Astrocyte of the hippocampus (primary cell): ENCODE results near the gene ZCCHC4.

ENCODE experiments used
- DNase-seq: peaks from one replicate; pipeline ENCODE4 v3.0.0; 2011; ENCODE audit warnings: low read depth, low spot score

ZCCHC4 gene

DNA sequence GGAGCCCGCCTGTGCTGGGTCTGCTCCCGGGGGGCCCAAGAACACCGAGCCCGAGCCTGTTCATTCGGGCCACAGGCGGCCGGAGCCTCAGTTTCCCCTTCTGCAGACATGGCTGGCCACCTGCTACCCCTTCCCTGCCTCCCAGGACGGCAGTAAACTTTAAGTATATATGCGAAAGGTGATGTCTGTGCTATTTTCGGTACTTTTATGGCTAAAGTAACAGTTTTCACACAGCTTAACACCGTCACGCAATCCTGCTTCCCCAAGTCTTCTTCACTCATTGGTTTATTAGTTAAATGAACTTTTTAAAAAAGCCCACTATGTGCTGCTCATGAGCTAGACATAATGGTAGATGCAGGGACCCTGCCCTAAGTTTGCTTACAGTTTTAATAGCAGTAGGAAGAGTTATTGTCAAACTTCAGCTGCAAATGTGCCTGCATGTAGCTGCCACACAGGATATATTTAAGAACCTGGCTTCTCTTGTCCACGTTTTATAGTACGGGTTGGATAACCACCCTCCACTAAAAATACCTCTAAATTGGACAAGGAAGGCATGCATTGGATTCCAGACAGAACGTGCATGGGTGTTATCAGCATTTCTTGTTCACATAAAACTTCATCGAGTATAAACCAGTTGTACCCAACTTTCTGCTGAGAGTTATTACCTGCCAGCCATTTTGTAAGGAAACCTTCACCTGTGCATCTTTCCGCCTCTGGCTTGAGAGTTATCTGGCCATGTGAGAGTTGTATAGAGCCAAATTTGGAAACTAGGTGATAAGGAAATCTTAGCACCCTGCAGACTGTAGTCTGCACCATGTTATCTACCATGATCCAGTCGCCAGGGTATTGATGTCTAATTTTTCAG is 65.2 kb downstream of the ZCCHC4 start:
- no peak for DNase-seq

GRCh38 chr4:25378437-25378743 is 65.8 kb downstream of the ZCCHC4 start:
- no peak for DNase-seq

GRCh38 chr4:25379591-25379990 is 67.0 kb downstream of the ZCCHC4 start:
- DNase-seq: no peak

- DNase-seq: no peak
Observed at GRCh38 chr4:25383647-25384046, 71.1 kb downstream of the ZCCHC4 start.

GRCh38 chr4:25386926-25387325 is 74.4 kb downstream of the ZCCHC4 start:
- DNase-seq: no peak

DNA sequence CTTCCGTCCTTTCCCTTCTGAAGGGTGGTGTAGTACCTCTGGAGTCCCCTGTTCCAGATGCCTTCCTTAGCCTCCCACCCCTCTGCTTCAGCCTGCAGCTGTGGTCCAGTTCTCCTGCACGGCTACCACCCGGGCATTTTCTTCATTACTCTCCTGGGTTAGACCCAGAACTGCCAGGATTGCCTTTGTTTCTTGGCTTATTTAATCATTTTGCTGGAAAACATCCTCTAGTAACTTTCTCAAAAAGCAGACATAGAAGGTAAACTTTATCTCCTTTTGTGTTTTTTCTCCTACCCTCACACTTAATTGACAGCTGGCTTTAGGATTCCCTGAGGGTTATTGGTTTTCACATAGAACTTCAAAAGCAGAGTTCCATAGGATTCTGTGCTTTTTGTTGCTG is 84.7 kb downstream of the ZCCHC4 start:
- DNase-seq: no peak

- no peak for DNase-seq
Observed at GRCh38 chr4:25399510-25399909, 86.9 kb downstream of the ZCCHC4 start.

- peak; percentile 23 for DNase-seq
Observed at GRCh38 chr4:25401066-25401465, 88.5 kb downstream of the ZCCHC4 start.

DNA sequence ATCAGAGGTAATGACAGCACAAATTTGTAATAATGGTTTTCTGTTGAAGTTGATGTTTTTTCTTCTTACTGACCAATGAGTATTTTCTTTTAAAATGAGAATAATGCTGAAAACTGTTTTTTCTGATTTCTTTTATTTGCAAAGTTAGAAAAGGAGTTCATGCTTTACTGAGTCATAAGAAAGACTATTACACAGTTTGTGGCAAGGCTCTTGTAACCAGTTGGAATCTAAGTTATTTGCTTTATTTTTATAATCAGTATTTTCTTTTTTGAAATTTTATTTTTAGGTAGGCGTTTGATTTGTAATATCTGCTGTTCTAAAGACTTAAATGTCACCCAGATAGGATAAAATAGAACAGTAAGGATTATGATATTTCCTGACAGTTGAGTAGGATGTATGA is 89.9 kb downstream of the ZCCHC4 start:
- DNase-seq: peak; percentile 23

DNA sequence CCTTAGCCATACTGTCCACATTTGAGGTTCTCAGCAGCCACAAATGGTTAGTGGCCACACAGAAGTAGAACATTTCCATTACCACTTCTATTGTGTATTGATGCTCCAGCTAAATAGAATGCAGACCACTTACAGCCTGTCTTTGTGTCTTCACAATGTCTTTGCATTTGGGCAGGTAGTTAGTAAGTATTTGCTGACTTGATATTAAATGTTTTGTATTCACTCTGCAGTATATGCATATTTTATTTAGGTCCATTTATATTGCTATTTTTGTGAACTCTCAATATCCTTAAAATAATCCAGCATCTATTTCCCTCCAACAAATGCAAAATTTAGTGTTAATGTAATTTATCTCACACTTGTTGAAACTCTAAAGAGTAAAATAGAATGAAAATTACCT is 91.1 kb downstream of the ZCCHC4 start:
- DNase-seq: no peak

- DNase-seq: no peak
Observed at GRCh38 chr4:25405453-25405852, 92.9 kb downstream of the ZCCHC4 start.

- DNase-seq: no peak
Observed at GRCh38 chr4:25406081-25406692, 93.6 kb downstream of the ZCCHC4 start.

DNA sequence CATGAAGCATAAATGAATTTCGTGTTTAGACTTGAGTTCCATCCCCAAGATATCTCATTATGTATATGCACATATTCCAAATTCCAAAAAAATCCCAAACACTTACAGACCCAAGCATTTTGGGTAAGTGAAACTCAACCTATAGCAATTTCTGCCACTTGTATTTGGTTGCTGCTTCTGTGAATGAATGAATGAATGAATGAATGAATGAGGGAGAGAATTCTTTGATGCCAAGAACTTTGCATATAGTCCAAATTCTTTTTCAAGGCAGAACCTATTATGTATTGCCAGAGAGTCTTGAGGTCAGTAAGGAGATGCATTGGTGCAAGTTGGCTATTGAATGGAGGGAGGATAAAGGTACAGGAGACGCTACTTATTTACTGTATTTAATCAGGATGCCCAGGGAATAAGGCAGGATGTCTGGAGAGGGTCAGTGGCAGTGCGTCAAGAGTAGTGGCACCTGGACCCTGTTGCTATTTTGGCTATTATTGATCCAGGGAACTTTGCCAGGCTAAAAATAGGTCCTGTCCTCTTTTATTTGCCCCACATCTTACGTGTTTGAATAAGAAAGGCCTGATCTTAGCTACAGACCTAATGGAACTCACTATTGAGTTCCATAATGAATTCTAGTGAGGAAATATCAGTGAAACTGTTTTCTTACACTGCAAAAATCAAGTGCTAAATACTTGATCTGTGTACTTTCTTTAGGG is 98.4 kb downstream of the ZCCHC4 start:
- DNase-seq: no peak

DNA sequence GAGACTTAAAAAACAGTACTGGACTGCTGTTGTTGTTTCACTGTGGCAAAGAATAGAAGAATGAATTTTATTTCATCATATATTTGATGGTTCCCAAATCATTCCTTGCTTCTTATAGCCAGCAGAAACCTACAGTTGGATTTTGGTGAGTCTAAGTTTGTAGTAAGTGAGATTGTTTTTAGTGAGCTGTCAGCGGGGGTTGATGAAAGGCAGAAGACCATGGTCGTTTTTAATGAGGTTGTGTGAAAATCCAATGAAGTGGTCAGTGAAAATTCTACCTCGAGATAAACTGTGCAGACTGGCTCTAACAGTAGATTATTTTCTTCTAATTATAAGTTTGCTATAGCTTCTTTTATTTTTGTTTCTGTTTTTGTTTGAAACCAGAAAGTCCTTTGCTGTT is 100.7 kb downstream of the ZCCHC4 start:
- no peak for DNase-seq

- DNase-seq: no peak
Observed at GRCh38 chr4:25417014-25417413, 104.4 kb downstream of the ZCCHC4 start.
